Measurements from ENCODE around the gene MYL12A.

The MYL12A gene

DNA sequence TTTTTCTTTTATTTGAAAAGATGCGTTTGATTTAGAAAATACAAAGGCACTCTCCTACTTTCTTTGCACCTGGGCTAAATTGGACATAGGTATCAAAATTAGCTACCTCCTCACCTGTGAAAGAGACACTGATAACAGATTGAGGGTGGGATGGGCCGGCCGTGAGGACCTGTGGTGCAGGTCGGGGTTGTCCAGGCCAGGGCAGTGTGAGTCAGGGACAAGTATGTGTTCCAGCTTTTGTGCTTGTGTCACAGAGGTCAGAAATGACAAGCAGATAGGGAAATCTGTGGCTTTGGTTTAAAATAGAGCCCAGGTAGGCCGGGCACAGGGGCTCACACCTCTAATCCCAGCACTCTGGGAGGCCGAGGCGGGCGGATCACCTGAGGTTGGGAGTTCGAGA lies 36.9 kb downstream of the MYL12A start:
- DNase-seq = no peak

DNA sequence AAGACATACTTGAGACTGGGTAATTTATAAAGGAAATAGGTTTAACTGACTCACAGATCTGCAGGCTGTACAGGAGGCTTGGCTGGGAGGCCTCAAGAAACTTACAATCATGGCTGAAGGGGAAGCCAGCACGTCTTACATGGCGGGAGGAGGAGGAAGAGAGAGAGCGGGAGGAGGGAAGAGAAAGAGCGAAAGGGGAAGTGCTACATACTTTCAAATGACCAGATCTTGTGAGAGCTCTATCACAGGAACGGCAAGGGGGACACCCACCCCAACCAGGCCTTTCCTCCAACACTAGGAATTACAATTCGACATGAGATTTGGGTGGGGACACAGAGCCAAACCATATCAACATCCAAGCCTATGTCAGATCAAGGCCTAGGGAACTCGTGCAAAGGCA lies 38.6 kb downstream of the MYL12A start:
- no peak for DNase-seq

DNA sequence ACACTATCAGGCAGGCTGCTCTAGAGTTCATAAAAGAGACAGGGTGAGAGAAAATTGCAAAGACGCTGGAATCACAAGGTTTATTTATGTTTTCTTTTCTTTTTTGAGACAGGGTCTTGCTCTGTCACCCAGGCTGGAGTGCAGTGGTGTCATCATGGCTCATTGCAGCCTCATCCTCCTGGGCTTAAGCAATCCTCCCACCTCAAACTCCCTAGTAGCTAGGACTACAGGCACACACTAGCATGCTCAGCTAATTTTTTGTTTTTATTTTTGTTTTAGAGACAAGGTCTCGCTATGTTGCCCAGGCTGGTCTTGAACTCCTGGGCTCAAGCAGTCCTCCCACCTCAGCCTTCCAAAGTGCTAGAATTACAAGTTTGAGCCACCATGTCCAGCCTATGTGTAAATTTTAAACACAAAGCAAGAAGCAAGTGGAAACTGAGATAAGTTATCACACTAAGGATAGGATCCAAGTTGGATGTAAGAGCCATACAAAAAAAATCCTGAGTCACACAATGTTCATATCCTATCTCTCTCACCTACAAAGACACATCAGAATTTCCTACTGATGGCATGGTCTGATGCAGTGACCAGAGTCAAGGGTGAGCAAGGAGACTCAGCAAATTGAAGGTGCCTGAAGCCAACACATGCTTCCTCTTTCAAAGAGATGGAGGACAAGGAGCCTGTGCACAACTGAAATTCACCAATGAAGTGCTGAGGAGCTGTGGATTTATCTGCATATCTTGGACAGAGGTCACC lies 45.8 kb downstream of the MYL12A start:
- DNase-seq = no peak

DNA sequence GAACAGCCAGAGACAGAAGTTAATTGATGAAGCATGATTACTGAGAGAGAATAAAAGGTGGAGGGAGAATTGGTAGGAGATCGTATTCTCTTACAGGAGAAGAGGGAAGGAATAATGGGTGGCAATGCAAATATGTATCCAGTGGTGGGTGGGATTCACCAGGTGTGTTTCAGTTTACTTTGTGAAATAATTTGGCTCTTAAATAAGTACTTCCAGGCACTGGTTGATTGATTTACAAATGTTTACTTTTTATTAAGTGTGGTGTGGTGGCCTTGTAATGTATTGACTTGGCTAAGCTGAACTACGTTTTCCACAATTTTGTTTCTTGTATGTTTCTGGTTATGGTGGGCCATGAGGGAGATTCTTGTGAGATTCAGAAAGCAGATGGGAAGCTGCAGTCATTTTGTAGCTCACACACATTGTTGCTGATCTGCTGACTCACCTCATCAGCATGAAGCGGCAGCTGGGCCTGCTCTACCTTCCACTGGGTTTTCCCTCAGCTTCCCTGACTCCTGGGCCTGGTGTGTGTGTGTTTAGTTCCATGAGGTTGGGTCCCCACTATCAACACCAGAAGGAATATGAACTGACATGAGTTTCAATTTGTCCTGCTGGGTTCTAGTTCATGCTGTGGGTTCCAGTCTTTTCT lies 47.0 kb downstream of the MYL12A start:
- no peak for DNase-seq

DNA sequence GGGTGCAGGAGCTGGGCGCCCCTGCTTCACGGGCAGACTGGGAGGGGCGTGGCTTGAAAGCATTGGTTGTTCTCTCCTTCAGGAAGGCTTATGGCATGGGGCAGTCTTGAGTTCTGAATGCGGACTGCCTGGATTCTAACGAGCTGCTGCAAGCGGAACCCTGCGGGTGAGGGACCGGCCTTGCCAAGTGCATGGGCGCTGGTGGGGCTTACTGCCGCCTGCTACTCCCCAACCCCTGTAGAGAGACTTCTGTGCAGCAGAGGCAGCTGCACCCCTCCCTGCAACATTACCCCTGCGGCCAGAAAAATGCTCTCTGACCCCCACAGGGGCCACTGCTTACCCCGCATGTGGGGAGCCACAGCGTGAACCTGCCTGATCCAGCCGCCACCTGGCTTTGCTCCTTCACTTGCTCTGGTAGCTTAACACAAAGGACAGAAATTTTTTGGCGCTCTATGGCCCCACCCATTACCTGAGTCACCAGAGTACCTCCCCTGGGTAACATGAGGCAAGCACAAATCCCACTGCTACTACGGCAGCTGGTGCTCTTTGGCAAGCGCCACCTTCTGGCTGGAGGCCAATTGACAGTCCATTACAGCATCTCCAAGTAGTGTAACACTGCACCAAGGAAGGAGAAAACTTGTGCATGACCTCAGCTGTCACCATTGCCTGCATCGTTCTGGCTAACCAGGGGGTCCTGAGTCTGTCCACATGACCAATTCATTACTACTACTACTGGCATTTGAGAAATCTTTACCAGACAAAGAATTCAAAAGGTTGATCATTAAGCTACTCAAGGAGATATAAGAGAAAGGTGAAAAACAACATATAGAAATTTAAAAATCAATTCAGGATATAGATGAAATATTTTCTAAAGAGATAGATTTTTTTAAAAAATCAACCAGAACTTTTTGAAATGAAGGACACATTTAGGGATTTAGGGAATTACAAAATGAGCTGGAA lies 49.7 kb downstream of the MYL12A start:
- DNase-seq = peak; percentile 96

DNA sequence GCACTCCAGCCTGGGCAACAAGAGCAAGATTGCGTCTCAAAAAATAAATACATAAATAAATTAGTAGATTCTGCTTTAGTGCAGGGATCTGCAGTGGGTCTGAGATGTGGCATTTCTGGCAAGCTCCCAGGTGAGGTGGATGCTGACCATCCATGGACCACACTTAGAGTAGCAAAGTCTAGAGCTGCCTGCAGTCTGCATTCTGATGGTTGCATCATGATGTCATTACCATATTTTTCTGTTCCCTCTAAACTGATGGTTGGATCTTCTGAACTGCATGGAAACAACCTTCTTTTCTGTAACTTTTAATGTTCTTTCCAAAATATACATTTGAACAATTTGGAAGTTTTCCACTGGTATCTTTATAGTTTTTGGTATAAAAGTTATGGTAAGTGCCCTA lies 57.2 kb downstream of the MYL12A start:
- no peak for DNase-seq

DNA sequence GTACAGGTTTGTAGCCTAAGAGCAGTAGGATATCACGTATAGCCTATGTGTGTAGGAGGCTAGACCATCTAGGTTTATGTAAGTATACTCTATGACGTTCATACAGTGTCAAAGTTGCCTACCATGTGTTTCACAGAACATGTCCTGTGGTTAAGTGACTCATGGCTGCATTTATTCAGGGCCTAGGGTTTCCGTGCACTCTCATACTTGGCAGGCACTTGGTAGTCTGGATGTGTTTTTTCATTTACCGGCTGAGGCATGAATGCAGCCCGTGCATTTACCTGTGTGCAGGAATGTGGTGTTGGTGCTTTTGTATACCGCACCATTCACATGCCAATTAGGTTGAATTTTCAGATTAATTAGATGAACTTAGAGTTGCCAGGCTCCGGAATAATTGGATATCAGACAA lies 57.8 kb downstream of the MYL12A start:
- DNase-seq = peak; percentile 86
